Fibroblast of lung (primary cell): ENCODE measurements around the gene ZNF512B. TPM values are rescaled to one million over a fixed set of nuclear protein-coding genes. Genes with fewer than 3 reads are reported as not detected.

ENCODE experiments used
- DNase-seq, 2 donors: peaks; one replicate each; pipeline versions ENCODE4 v3.0.0 to v3.0.0-alpha.2; 2010; ENCODE audit warnings: low read depth in 2 of 2
- H2AFZ ChIP-seq: 2 replicates; pipeline ENCODE4 v1.5.1; 2012; ENCODE audit warnings: low read length, control low read depth, inconsistent platforms
- H3K27ac ChIP-seq: 2 replicates; pipeline ENCODE4 v1.5.1; 2011; ENCODE audit warnings: low read length, control low read depth; ENCODE audit not compliant: insufficient read depth
- H3K27me3 ChIP-seq: 2 replicates; pipeline ENCODE4 v1.5.1; 2011; ENCODE audit warnings: mild to moderate bottlenecking, low read length; ENCODE audit not compliant: control insufficient read depth, insufficient read depth
- H3K36me3 ChIP-seq: 2 replicates; pipeline ENCODE4 v1.5.1; 2011; ENCODE audit warnings: low read length; ENCODE audit not compliant: control insufficient read depth, insufficient read depth
- H3K4me1 ChIP-seq: 2 replicates; pipeline ENCODE4 v1.5.1; 2011; ENCODE audit warnings: low read length; ENCODE audit not compliant: control insufficient read depth, insufficient read depth; ENCODE audit errors: extremely low read depth
- H3K4me2 ChIP-seq: 2 replicates; pipeline ENCODE4 v1.5.1; 2011; ENCODE audit warnings: low read length, control low read depth; ENCODE audit not compliant: insufficient read depth; ENCODE audit errors: extremely low read depth
- H3K4me3 ChIP-seq, 4 experiments: fragments of 200-600 bp in 1 of 4; sonication (generic) in 1 of 4; replicated peaks in 1 of 4; 2 replicates each; pipeline ENCODE4 v1.5.1; 2011 to 2016; ENCODE audit warnings: low read length in 4 of 4, low read depth in 3 of 4, mild to moderate bottlenecking in 3 of 4, control low read depth in 2 of 4, inconsistent platforms in 1 of 4, mixed read lengths in 1 of 4; ENCODE audit not compliant: insufficient read depth in 1 of 4; ENCODE audit errors: control extremely low read depth in 1 of 4
- H3K79me2 ChIP-seq: 2 replicates; pipeline ENCODE4 v1.5.1; 2012; ENCODE audit warnings: mild to moderate bottlenecking, low read length, inconsistent platforms; ENCODE audit not compliant: control insufficient read depth, insufficient read depth
- H3K9ac ChIP-seq: 2 replicates; pipeline ENCODE4 v1.5.1; 2011; ENCODE audit warnings: mild to moderate bottlenecking, low read length, control low read depth; ENCODE audit not compliant: insufficient read depth
- H3K9me3 ChIP-seq: 2 replicates; pipeline ENCODE4 v1.5.1; 2012; ENCODE audit warnings: low read depth, low read length; ENCODE audit not compliant: control insufficient read depth, insufficient read depth
- H4K20me1 ChIP-seq: 2 replicates; pipeline ENCODE4 v1.5.1; 2011; ENCODE audit warnings: low read length; ENCODE audit not compliant: control insufficient read depth, insufficient read depth; ENCODE audit errors: extremely low read depth
- CTCF ChIP-seq, 2 donors: IDR thresholded peaks in 1 of 2; conservative IDR thresholded peaks in 1 of 2; 1 replicate in 1 of 2; 2 replicates in 1 of 2; pipeline ENCODE4 v1.5.1; 2011 to 2012; ENCODE audit warnings: low read length in 2 of 2, control low read depth in 1 of 2, inconsistent platforms in 1 of 2, low read depth in 1 of 2, mild to moderate bottlenecking in 1 of 2
- EZH2 ChIP-seq: IDR thresholded peaks from 2 replicates; pipeline ENCODE4 v1.5.1; 2012; ENCODE audit warnings: low read length, control low read depth, mild to moderate bottlenecking; ENCODE audit errors: missing control alignments
- polyA plus RNA-seq, 2 donors: library from polyadenylated mRNA; depleted of rRNA in 1 of 2; stranded (reverse) in 1 of 2; unstranded in 1 of 2; fragments of >200 nt; gene quantifications; 2 replicates each; pipeline ENCODE4 v1.2.1, GENCODE V29; 2011 to 2012; ENCODE audit warnings: missing spikeins in 1 of 2
- total RNA-seq: library from RNA; depleted of rRNA; stranded (reverse); fragments of >200 nt; gene quantifications from 2 replicates; pipeline ENCODE4 v1.2.1, GENCODE V29; 2014

The ZNF512B gene
- total and polyA plus RNA-seq, 2 donors (not counting 1 experiment from before 2014, with no cell fraction given): 3.5 to 8.4 TPM

DNA sequence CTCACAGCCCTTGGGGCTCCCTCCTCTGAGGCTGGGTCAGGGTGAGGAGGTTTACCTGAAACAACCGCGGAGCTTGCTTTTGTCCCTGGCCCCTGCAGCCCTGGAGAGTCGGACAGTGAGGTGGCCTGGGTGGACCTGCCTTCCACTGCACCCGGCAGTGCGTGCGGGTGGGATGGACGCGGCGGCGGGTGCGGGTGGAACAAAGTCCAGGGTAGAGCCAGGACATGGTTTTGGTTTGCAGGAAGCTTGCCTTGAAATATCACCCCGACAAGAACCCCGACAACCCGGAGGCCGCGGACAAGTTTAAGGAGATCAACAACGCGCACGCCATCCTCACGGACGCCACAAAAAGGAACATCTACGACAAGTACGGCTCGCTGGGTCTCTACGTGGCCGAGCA lies 40.7 kb downstream of the ZNF512B start:
- no peak for DNase-seq
- H2AFZ ChIP-seq: no peak overlapping the region
- no peaks in the 10 kb centered on the region for H3K27me3 ChIP-seq
- no peak overlapping the region for H3K4me2 ChIP-seq
- no peak for TF ChIP-seq EZH2
- TF ChIP-seq CTCF (conservative IDR thresholded peaks at IDR 0.05 in 1 of 2, IDR thresholded peaks at IDR 0.05 in 1 of 2; ENCODE audit: low read depth in 1 of 2, low read length in 2 of 2): no peak
- H3K27ac ChIP-seq: no peak overlapping the region
- no peaks in the 10 kb centered on the region for H4K20me1 ChIP-seq
- peaks cover 19% of the 10 kb centered on the region for H3K79me2 ChIP-seq
- H3K4me1 ChIP-seq: no peaks in the 10 kb centered on the region
- H3K9me3 ChIP-seq: no peaks in the 10 kb centered on the region
- no peak overlapping the region for H3K4me3 ChIP-seq
- peaks cover 21% of the 10 kb centered on the region for H3K36me3 ChIP-seq
- H3K9ac ChIP-seq: no peak overlapping the region

- TF ChIP-seq CTCF (conservative IDR thresholded peaks at IDR 0.05 in 1 of 2, IDR thresholded peaks at IDR 0.05 in 1 of 2; ENCODE audit: low read depth in 1 of 2, low read length in 2 of 2) (no peak), EZH2 (no peak)
- Histone ChIP-seq H3K27me3 (no peaks in the 10 kb centered on the region), H3K27ac (no peak overlapping the region), H3K9me3 (no peaks in the 10 kb centered on the region), H3K4me2 (no peak overlapping the region), H3K9ac (no peak overlapping the region), H3K36me3 (peaks cover 11% of the 10 kb centered on the region), H3K4me1 (no peaks in the 10 kb centered on the region), H4K20me1 (no peaks in the 10 kb centered on the region), H2AFZ (no peak overlapping the region), H3K79me2 (peaks cover 28% of the 10 kb centered on the region), H3K4me3 (no peak overlapping the region)
- DNase-seq: no peak
Observed at GRCh38 chr20:63926298-63926697, 43.4 kb downstream of the ZNF512B start.

DNA sequence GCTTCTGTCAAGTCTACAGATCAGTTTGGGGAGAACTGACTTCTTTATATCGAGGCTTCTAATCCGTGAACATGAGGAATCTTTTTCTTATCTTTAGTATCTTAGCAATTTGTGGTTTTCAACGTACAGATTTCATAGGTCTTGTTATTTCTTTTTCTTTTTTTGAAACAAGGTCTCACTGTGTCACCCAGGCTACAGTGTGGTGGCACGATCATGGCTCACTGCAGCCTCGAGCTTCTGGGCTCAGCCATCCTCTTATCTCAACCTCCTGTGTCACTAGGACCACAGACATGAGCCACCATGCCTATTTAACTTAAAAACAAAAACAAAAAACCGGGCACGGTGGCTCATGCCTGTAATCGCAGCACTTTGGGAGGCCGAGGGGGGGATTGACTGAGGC lies 45.5 kb downstream of the ZNF512B start:
- H3K27ac ChIP-seq: no peak overlapping the region
- H3K4me2 ChIP-seq: no peak overlapping the region
- peaks cover 32% of the 10 kb centered on the region for H3K79me2 ChIP-seq
- no peak for TF ChIP-seq CTCF (conservative IDR thresholded peaks at IDR 0.05 in 1 of 2, IDR thresholded peaks at IDR 0.05 in 1 of 2; ENCODE audit: low read depth in 1 of 2, low read length in 2 of 2)
- TF ChIP-seq EZH2: no peak
- H3K27me3 ChIP-seq: no peaks in the 10 kb centered on the region
- H3K36me3 ChIP-seq: peaks cover 7% of the 10 kb centered on the region
- H3K9me3 ChIP-seq: no peaks in the 10 kb centered on the region
- H2AFZ ChIP-seq: no peak overlapping the region
- no peak overlapping the region for H3K4me3 ChIP-seq
- no peaks in the 10 kb centered on the region for H4K20me1 ChIP-seq
- DNase-seq: no peak
- H3K4me1 ChIP-seq: no peaks in the 10 kb centered on the region
- no peak overlapping the region for H3K9ac ChIP-seq
